IPS-18a (cell line): ENCODE measurements around the gene POLR1G.
"Not testable (repeated sequence)": the region's sequence is repeated elsewhere in the genome, so short reads cannot be mapped to it uniquely, and the experiment has no call there.

Experiments used
- H3K27ac ChIP-seq: one replicate; pipeline ENCODE4 v1.5.1; 2013; ENCODE audit warnings: low read length
- H3K27me3 ChIP-seq: one replicate; pipeline ENCODE4 v1.6.1; 2013; ENCODE audit warnings: mild to moderate bottlenecking, low read length; ENCODE audit not compliant: control insufficient read depth, insufficient read depth
- H3K36me3 ChIP-seq: one replicate; pipeline ENCODE4 v1.6.1; 2013; ENCODE audit warnings: low read depth, low read length; ENCODE audit not compliant: control insufficient read depth
- H3K4me1 ChIP-seq: one replicate; pipeline ENCODE4 v1.6.1; 2013; ENCODE audit warnings: low read depth, low read length; ENCODE audit not compliant: control insufficient read depth
- H3K4me3 ChIP-seq: one replicate; pipeline ENCODE4 v1.5.1; 2013; ENCODE audit warnings: low read length
- H3K9ac ChIP-seq: one replicate; pipeline ENCODE4 v1.6.1; 2013; ENCODE audit warnings: mild to moderate bottlenecking, low read length, moderate library complexity
- H3K9me3 ChIP-seq: one replicate; pipeline ENCODE4 v1.6.1; 2013; ENCODE audit warnings: low read depth, low read length; ENCODE audit not compliant: control insufficient read depth

The POLR1G gene

GRCh38 chr19:45424191-45425058 lies 18.0 kb downstream of the POLR1G start:
- H3K9ac ChIP-seq = peak overlapping the region; percentile 67
- H3K4me1 ChIP-seq = peaks cover 11% of the 10 kb centered on the region
- H3K9me3 ChIP-seq = no peaks in the 10 kb centered on the region
- peaks cover 4% of the 10 kb centered on the region for H3K27me3 ChIP-seq
- no peaks in the 10 kb centered on the region for H3K36me3 ChIP-seq
- H3K4me3 ChIP-seq = peak overlapping the region; percentile 86
- peak overlapping the region; percentile 80 for H3K27ac ChIP-seq

- H3K4me3 ChIP-seq = peak overlapping the region; percentile 67
- H3K27me3 ChIP-seq = peaks cover 4% of the 10 kb centered on the region
- H3K9ac ChIP-seq = peak overlapping the region; percentile 50
- H3K36me3 ChIP-seq = no peaks in the 10 kb centered on the region
- H3K4me1 ChIP-seq = peaks cover 7% of the 10 kb centered on the region
- H3K9me3 ChIP-seq = no peaks in the 10 kb centered on the region
- no peak overlapping the region for H3K27ac ChIP-seq
Measured at GRCh38 chr19:45428384-45429231, 22.2 kb downstream of the POLR1G start.

DNA sequence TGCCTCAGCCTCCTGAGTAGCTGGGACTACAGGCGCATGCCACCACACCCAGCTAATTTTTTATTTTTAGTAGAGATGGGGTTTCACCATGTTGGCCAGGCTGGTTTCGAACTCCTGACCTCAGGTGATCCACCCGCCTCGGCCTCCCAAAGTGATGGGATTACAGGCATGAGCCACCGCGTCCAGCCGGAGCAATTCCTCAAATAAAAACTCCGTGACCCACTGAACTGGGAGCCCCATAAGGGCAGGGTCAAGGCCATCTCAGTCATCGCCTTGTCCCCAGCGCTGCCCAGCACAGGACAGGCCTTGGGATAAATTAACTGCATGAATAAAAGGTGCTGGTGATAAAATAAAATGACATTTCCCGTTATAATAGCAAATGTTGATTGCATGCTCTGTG lies 23.5 kb downstream of the POLR1G start:
- not testable (repeated sequence) for H3K27me3 ChIP-seq, H3K9ac ChIP-seq, H3K36me3 ChIP-seq, H3K4me3 ChIP-seq, H3K4me1 ChIP-seq, H3K27ac ChIP-seq, H3K9me3 ChIP-seq

- H3K4me3 ChIP-seq, H3K36me3 ChIP-seq, H3K27me3 ChIP-seq, H3K27ac ChIP-seq, H3K9ac ChIP-seq, H3K9me3 ChIP-seq, H3K4me1 ChIP-seq: not testable (repeated sequence)
Measured at GRCh38 chr19:45431008-45431407, 24.6 kb downstream of the POLR1G start.

- not testable (repeated sequence) for H3K9me3 ChIP-seq, H3K27me3 ChIP-seq, H3K36me3 ChIP-seq, H3K4me1 ChIP-seq, H3K27ac ChIP-seq, H3K9ac ChIP-seq, H3K4me3 ChIP-seq
Measured at GRCh38 chr19:45432543-45432942, 26.1 kb downstream of the POLR1G start.

DNA sequence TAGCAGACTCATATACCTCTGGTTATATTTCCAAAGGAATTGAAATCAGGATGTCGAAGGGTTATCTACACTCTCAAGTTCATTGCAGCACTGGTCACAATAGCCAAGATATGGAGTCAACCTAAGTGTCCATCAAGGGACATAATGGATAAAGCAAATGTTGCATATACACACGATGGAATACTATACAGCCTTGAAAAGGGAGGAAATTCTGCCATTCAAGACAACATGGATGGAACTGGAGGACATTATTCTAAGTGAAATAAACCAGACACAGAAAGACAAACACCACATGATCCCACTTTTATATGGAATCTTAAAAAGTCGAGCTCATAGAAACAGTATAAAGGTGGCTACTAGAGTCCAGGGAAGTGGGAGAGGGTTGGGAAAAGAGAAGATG lies 30.9 kb downstream of the POLR1G start:
- no peak overlapping the region for H3K4me3 ChIP-seq
- H3K27me3 ChIP-seq = no peaks in the 10 kb centered on the region
- H3K36me3 ChIP-seq = no peaks in the 10 kb centered on the region
- H3K9ac ChIP-seq = no peak overlapping the region
- no peaks in the 10 kb centered on the region for H3K9me3 ChIP-seq
- no peak overlapping the region for H3K27ac ChIP-seq
- H3K4me1 ChIP-seq = no peaks in the 10 kb centered on the region

DNA sequence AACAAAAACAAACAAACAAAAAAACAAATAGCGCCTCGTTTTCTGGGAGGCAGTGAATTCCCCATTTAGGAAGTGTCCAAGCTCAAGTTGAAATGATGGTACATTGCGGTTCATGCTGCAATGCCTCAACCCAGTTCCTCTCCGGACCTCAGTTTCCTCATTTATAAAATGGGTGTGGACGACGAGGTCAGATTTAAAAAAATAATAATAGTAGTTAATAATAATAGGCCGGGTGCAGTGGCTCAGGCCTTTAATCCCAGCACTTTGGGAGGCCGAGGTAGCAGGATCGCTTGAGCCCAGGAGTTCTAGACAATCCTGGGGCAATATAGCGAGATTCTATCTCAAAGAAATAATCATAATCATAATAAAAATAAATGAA lies 32.7 kb downstream of the POLR1G start:
- H3K4me1 ChIP-seq = no peaks in the 10 kb centered on the region
- peak overlapping the region; percentile 56 for H3K9ac ChIP-seq
- no peaks in the 10 kb centered on the region for H3K9me3 ChIP-seq
- H3K27ac ChIP-seq = no peak overlapping the region
- H3K36me3 ChIP-seq = no peaks in the 10 kb centered on the region
- H3K4me3 ChIP-seq = peak overlapping the region; percentile 58
- H3K27me3 ChIP-seq = no peaks in the 10 kb centered on the region

GRCh38 chr19:45439569-45440258 lies 33.3 kb downstream of the POLR1G start:
- Histone ChIP-seq H3K36me3 (no peaks in the 10 kb centered on the region), H3K9me3 (no peaks in the 10 kb centered on the region), H3K27ac (no peak overlapping the region), H3K4me3 (peak overlapping the region; percentile 58), H3K4me1 (peaks cover 4% of the 10 kb centered on the region), H3K9ac (peak overlapping the region; percentile 56), H3K27me3 (peaks cover 2% of the 10 kb centered on the region)

GRCh38 chr19:45440259-45440638 lies 33.8 kb downstream of the POLR1G start:
- Histone ChIP-seq H3K4me1 (peaks cover 6% of the 10 kb centered on the region), H3K27me3 (peaks cover 7% of the 10 kb centered on the region), H3K9ac (no peak overlapping the region), H3K9me3 (no peaks in the 10 kb centered on the region), H3K36me3 (no peaks in the 10 kb centered on the region), H3K27ac (no peak overlapping the region), H3K4me3 (peak overlapping the region; percentile 58)

DNA sequence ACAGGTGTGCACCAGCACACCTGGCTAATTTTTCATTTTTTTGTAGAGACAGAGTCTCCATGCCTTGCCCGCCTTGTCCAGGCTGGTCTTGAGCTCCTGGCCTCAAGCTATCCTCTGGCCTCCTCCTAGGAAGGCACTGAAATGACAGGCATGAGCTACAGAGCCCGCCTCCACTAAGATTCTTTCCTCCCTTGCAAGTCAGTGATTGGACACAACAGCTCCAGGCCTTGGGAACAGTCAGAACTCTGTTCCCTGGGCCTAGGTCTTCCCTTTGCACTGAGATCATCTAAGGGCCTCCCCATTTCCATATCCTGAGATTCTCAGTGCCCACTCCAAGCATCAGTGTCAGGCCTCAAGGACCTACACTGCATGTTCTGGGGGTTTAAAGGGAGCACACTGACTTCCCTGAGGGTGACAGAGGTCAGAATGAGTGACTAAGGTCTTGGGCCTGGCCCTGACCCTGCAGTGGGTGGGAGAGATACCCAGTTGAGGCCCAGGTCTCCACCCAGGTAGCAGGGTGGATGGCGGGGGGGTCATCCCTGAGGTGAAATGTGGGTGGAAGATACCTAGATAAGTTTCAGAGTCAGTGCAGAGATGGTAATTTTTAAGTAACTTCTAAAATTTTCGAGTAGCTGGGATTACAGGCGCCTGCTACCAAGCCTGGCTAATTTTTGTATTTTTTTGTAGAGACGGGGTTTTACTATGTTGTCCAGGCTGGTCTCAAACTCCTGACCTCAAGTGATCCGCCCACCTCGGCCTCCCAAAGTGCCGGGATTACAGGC lies 34.6 kb downstream of the POLR1G start:
- H3K27ac ChIP-seq = no peak overlapping the region
- H3K9ac ChIP-seq = no peak overlapping the region
- peaks cover 6% of the 10 kb centered on the region for H3K4me1 ChIP-seq
- H3K9me3 ChIP-seq = no peaks in the 10 kb centered on the region
- no peaks in the 10 kb centered on the region for H3K36me3 ChIP-seq
- H3K27me3 ChIP-seq = peaks cover 11% of the 10 kb centered on the region
- H3K4me3 ChIP-seq = no peak overlapping the region

DNA sequence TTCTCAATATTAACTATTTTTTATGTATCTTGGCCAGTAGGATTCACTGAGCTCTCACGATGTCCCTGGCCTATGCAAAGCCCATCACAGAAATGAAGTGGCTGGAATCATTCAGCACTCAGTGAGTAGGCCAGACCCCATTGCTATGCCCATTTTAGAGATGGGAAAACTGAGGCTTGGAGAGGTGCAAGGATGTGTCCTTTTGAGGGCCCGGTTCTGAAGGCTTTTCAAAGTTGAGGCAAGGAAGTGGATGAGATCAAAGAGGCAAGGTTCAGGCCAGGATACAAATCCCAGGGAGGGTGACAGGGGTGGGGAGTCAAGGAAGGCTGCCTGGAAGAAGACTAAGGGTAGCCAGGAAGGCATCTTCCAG lies 35.9 kb downstream of the POLR1G start:
- Histone ChIP-seq H3K9ac (no peak overlapping the region), H3K4me1 (peaks cover 6% of the 10 kb centered on the region), H3K27me3 (peaks cover 11% of the 10 kb centered on the region), H3K9me3 (no peaks in the 10 kb centered on the region), H3K4me3 (no peak overlapping the region), H3K27ac (no peak overlapping the region), H3K36me3 (no peaks in the 10 kb centered on the region)
